Fibroblast of the aortic adventitia (primary cell): ENCODE data around the gene MCRIP1. TPM values are rescaled to one million over a fixed set of nuclear protein-coding genes. Genes with fewer than 3 reads are reported as not detected.
A peak's percentile ranks its signal among the peaks of the same experiment; 100 is the strongest.

ENCODE experiments used
- DNase-seq: peaks from one replicate; pipeline ENCODE4 v3.0.0-alpha.2; 2010; ENCODE audit warnings: low read depth
- H3K4me3 ChIP-seq: 2 replicates; pipeline ENCODE4 v1.5.1; 2011; ENCODE audit warnings: low read depth, mild to moderate bottlenecking, control low read depth, low read length, moderate library complexity
- CTCF ChIP-seq: IDR thresholded peaks from 2 replicates; pipeline ENCODE4 v1.5.1; 2011; ENCODE audit warnings: mild to moderate bottlenecking, low read length, control low read depth, inconsistent platforms; ENCODE audit not compliant: insufficient read depth
- total RNA-seq: library from RNA; depleted of rRNA; stranded (reverse); fragments of >200 nt; gene quantifications from 2 replicates; pipeline ENCODE4 v1.2.3, GENCODE V29; 2012; ENCODE audit warnings: low replicate concordance

Gene MCRIP1
- total RNA-seq, 1 donor, result 130 TPM

GRCh38 chr17:81870131-81870980, 37.3 kb upstream of the MCRIP1 start:
- peak; percentile 52 for DNase-seq
- H3K4me3 ChIP-seq, result peak overlapping the region; percentile 83
- TF ChIP-seq CTCF, result no peak

- peak; percentile 74 for TF ChIP-seq CTCF
- peak overlapping the region; percentile 83 for H3K4me3 ChIP-seq
- DNase-seq, result peak; percentile 33
Measured at GRCh38 chr17:81869221-81870130, 36.4 kb upstream of the MCRIP1 start.

GRCh38 chr17:81868674-81869220, 35.7 kb upstream of the MCRIP1 start:
- H3K4me3 ChIP-seq, result peak overlapping the region; percentile 83
- DNase-seq, result peak; percentile 80
- no peak for TF ChIP-seq CTCF

- TF ChIP-seq CTCF, result no peak
- peak; percentile 23 for DNase-seq
- no peak overlapping the region for H3K4me3 ChIP-seq
Measured at GRCh38 chr17:81867991-81868673, 35.0 kb upstream of the MCRIP1 start.

- no peak for TF ChIP-seq CTCF
- DNase-seq, result peak; percentile 63
- no peak overlapping the region for H3K4me3 ChIP-seq
Measured at GRCh38 chr17:81867170-81867990, 34.3 kb upstream of the MCRIP1 start.
